Muscle layer of colon (tissue), 2 donors: ENCODE results near the gene NECAB3.
"Not testable (repeated sequence)": the region's sequence is repeated elsewhere in the genome, so short reads cannot be mapped to it uniquely, and the experiment has no call there.

Source experiments
- H3K27ac ChIP-seq: one replicate; pipeline ENCODE4 v1.7.0; 2013; ENCODE audit warnings: low read depth, mild to moderate bottlenecking, low read length, moderate library complexity
- H3K27me3 ChIP-seq, 2 donors: one replicate each; pipeline ENCODE4 v1.7.0; 2013; ENCODE audit warnings: low read length in 2 of 2, mild to moderate bottlenecking in 2 of 2; ENCODE audit not compliant: insufficient read depth in 2 of 2, control insufficient read depth in 1 of 2
- H3K36me3 ChIP-seq: one replicate; pipeline ENCODE4 v1.7.0; 2013; ENCODE audit warnings: mild to moderate bottlenecking, low read length; ENCODE audit not compliant: insufficient read depth
- H3K4me1 ChIP-seq: one replicate; pipeline ENCODE4 v1.7.0; 2013; ENCODE audit warnings: mild to moderate bottlenecking, low read length; ENCODE audit not compliant: insufficient read depth
- H3K4me3 ChIP-seq, 2 donors: one replicate each; pipeline ENCODE4 v1.7.0; 2013; ENCODE audit warnings: low read length in 2 of 2, low read depth in 1 of 2, mild to moderate bottlenecking in 1 of 2, moderate library complexity in 1 of 2
- H3K9ac ChIP-seq: one replicate; pipeline ENCODE4 v1.7.0; 2013; ENCODE audit warnings: low read length
- H3K9me3 ChIP-seq: one replicate; pipeline ENCODE4 v1.7.0; 2013; ENCODE audit warnings: mild to moderate bottlenecking, low read length
- donor health status: abdominal sarcoma.
- donor health status: Adenocarcinoma of cecum.

Gene NECAB3

GRCh38 chr20:33635341-33635740 lies 38.9 kb downstream of the NECAB3 start:
- Histone ChIP-seq H3K9me3 (no peaks in the 10 kb centered on the region), H3K36me3 (peaks cover 49% of the 10 kb centered on the region), H3K9ac (no peak overlapping the region), H3K27ac (no peak overlapping the region), H3K27me3 (no peaks in the 10 kb centered on the region), H3K4me3 (no peak overlapping the region), H3K4me1 (no peaks in the 10 kb centered on the region)

- not testable (repeated sequence) for H3K9ac ChIP-seq, H3K4me1 ChIP-seq, H3K4me3 ChIP-seq, H3K27ac ChIP-seq, H3K27me3 ChIP-seq, H3K9me3 ChIP-seq
- H3K36me3 ChIP-seq, result peaks cover 48% of the 10 kb centered on the region
Observed at GRCh38 chr20:33631910-33632309, 42.3 kb downstream of the NECAB3 start.

GRCh38 chr20:33630507-33630906 lies 43.7 kb downstream of the NECAB3 start:
- Histone ChIP-seq H3K36me3 (peaks cover 54% of the 10 kb centered on the region), H3K9me3 (no peaks in the 10 kb centered on the region)

GRCh38 chr20:33629979-33630378 lies 44.2 kb downstream of the NECAB3 start:
- no peaks in the 10 kb centered on the region for H3K27me3 ChIP-seq
- no peak overlapping the region for H3K27ac ChIP-seq
- no peak overlapping the region for H3K9ac ChIP-seq
- H3K9me3 ChIP-seq, result no peaks in the 10 kb centered on the region
- no peak overlapping the region for H3K4me3 ChIP-seq
- H3K36me3 ChIP-seq, result peaks cover 60% of the 10 kb centered on the region
- H3K4me1 ChIP-seq, result no peaks in the 10 kb centered on the region

More at GRCh38 chr20:33630507-33630906, 43.7 kb downstream of the NECAB3 start:
- Histone ChIP-seq H3K4me1 (no peaks in the 10 kb centered on the region), H3K27me3 (no peaks in the 10 kb centered on the region), H3K4me3 (no peak overlapping the region), H3K27ac (no peak overlapping the region), H3K9ac (no peak overlapping the region)

GRCh38 chr20:33629533-33629932 lies 44.7 kb downstream of the NECAB3 start:
- Histone ChIP-seq H3K4me3 (no peak overlapping the region), H3K4me1 (no peaks in the 10 kb centered on the region), H3K9me3 (no peaks in the 10 kb centered on the region), H3K27ac (no peak overlapping the region), H3K36me3 (peaks cover 60% of the 10 kb centered on the region), H3K27me3 (no peaks in the 10 kb centered on the region), H3K9ac (no peak overlapping the region)

- Histone ChIP-seq H3K4me1 (no peaks in the 10 kb centered on the region), H3K9me3 (no peaks in the 10 kb centered on the region), H3K27ac (no peak overlapping the region), H3K27me3 (no peaks in the 10 kb centered on the region), H3K9ac (no peak overlapping the region), H3K36me3 (peaks cover 68% of the 10 kb centered on the region), H3K4me3 (no peak overlapping the region)
Observed at GRCh38 chr20:33627577-33628216, 46.5 kb downstream of the NECAB3 start.

GRCh38 chr20:33626190-33626589 lies 48.0 kb downstream of the NECAB3 start:
- no peak overlapping the region for H3K9ac ChIP-seq
- no peaks in the 10 kb centered on the region for H3K9me3 ChIP-seq
- H3K27me3 ChIP-seq, result no peaks in the 10 kb centered on the region
- no peaks in the 10 kb centered on the region for H3K4me1 ChIP-seq
- peaks cover 62% of the 10 kb centered on the region for H3K36me3 ChIP-seq
- no peak overlapping the region for H3K4me3 ChIP-seq
- H3K27ac ChIP-seq, result no peak overlapping the region

GRCh38 chr20:33624399-33624798 lies 49.8 kb downstream of the NECAB3 start:
- H3K36me3 ChIP-seq, result peaks cover 47% of the 10 kb centered on the region
- no peaks in the 10 kb centered on the region for H3K27me3 ChIP-seq
- H3K27ac ChIP-seq, result no peak overlapping the region
- H3K9me3 ChIP-seq, result no peaks in the 10 kb centered on the region
- no peaks in the 10 kb centered on the region for H3K4me1 ChIP-seq
- no peak overlapping the region for H3K4me3 ChIP-seq
- H3K9ac ChIP-seq, result no peak overlapping the region

GRCh38 chr20:33622705-33623365 lies 51.4 kb downstream of the NECAB3 start:
- Histone ChIP-seq H3K27ac (no peak overlapping the region), H3K9me3 (no peaks in the 10 kb centered on the region), H3K36me3 (peaks cover 33% of the 10 kb centered on the region), H3K4me1 (no peaks in the 10 kb centered on the region), H3K4me3 (no peak overlapping the region), H3K9ac (no peak overlapping the region), H3K27me3 (no peaks in the 10 kb centered on the region)

GRCh38 chr20:33621717-33622400 lies 52.4 kb downstream of the NECAB3 start:
- no peak overlapping the region for H3K27ac ChIP-seq
- no peak overlapping the region for H3K9ac ChIP-seq
- peaks cover 37% of the 10 kb centered on the region for H3K36me3 ChIP-seq
- H3K4me1 ChIP-seq, result no peaks in the 10 kb centered on the region
- H3K4me3 ChIP-seq, result no peak overlapping the region
- no peaks in the 10 kb centered on the region for H3K27me3 ChIP-seq
- H3K9me3 ChIP-seq, result no peaks in the 10 kb centered on the region

GRCh38 chr20:33612001-33612400 lies 62.2 kb downstream of the NECAB3 start:
- no peaks in the 10 kb centered on the region for H3K27me3 ChIP-seq
- H3K9me3 ChIP-seq, result no peaks in the 10 kb centered on the region
- H3K27ac ChIP-seq, result no peak overlapping the region
- H3K9ac ChIP-seq, result no peak overlapping the region
- H3K4me1 ChIP-seq, result peaks cover 7% of the 10 kb centered on the region
- no peak overlapping the region for H3K4me3 ChIP-seq
- peaks cover 44% of the 10 kb centered on the region for H3K36me3 ChIP-seq
